WERI-Rb-1 (cell line): ENCODE data around the gene RSF1.

Experiments used
- DNase-seq: peaks from one replicate; pipeline ENCODE4 v3.0.0-alpha.2; 2020
- H3K27ac ChIP-seq: fragments of 250-450 bp; sonication (Bioruptor Pico); 2 replicates; pipeline ENCODE4 v1.5.1; 2020; ENCODE audit warnings: mild to moderate bottlenecking, moderate library complexity
- H3K27me3 ChIP-seq: fragments of 250-450 bp; sonication (Bioruptor Pico); 2 replicates; pipeline ENCODE4 v1.5.1; 2021; ENCODE audit warnings: mild to moderate bottlenecking, low read depth, moderate library complexity; ENCODE audit not compliant: insufficient read depth, severe bottlenecking
- H3K36me3 ChIP-seq: fragments of 250-450 bp; sonication (Bioruptor Pico); 2 replicates; pipeline ENCODE4 v1.5.1; 2020; ENCODE audit warnings: mild to moderate bottlenecking, moderate library complexity
- H3K4me3 ChIP-seq: 2 replicates; pipeline ENCODE4 v1.5.1; 2011; ENCODE audit warnings: low read depth, mild to moderate bottlenecking, control low read depth, low read length
- H3K9me3 ChIP-seq: fragments of 250-450 bp; sonication (Bioruptor Pico); 2 replicates; pipeline ENCODE4 v1.5.1; 2021; ENCODE audit warnings: mild to moderate bottlenecking, moderate library complexity; ENCODE audit not compliant: severe bottlenecking
- TF ChIP-seq, protein P1 (sequence below): IDR thresholded peaks from 2 replicates; pipeline ENCODE4 v1.5.1; 2011; ENCODE audit warnings: low read depth, mild to moderate bottlenecking, control low read depth, inconsistent platforms, low read length

RSF1 gene

DNA sequence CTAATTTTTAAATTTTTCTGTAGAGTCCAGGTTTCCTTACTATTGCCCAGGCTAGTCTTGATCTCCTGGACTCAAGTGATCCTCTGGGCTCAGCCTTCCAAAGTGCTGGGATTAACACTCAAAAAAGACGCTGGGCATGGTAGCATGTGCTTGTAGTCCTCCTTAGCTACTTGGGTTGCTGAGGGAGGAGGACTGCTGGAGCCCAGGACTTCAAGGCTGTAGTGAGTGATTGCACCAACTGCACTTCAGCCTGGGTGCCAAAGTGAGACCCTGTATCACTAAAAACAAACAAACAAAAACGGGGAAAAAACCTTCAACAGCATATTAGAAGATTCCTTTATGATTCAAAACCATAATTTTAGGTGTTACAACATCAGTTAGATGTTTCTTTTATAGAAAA lies 44.6 kb downstream of the RSF1 start:
- Histone ChIP-seq H3K9me3 (no peaks in the 10 kb centered on the region), H3K4me3 (no peak overlapping the region), H3K27me3 (no peaks in the 10 kb centered on the region), H3K36me3 (no peaks in the 10 kb centered on the region; the same call in 1 of the 2 replicates), H3K27ac (no peak overlapping the region)
- DNase-seq, result no peak
- TF ChIP-seq, protein P1, sequence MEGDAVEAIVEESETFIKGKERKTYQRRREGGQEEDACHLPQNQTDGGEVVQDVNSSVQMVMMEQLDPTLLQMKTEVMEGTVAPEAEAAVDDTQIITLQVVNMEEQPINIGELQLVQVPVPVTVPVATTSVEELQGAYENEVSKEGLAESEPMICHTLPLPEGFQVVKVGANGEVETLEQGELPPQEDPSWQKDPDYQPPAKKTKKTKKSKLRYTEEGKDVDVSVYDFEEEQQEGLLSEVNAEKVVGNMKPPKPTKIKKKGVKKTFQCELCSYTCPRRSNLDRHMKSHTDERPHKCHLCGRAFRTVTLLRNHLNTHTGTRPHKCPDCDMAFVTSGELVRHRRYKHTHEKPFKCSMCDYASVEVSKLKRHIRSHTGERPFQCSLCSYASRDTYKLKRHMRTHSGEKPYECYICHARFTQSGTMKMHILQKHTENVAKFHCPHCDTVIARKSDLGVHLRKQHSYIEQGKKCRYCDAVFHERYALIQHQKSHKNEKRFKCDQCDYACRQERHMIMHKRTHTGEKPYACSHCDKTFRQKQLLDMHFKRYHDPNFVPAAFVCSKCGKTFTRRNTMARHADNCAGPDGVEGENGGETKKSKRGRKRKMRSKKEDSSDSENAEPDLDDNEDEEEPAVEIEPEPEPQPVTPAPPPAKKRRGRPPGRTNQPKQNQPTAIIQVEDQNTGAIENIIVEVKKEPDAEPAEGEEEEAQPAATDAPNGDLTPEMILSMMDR, result no peak

DNA sequence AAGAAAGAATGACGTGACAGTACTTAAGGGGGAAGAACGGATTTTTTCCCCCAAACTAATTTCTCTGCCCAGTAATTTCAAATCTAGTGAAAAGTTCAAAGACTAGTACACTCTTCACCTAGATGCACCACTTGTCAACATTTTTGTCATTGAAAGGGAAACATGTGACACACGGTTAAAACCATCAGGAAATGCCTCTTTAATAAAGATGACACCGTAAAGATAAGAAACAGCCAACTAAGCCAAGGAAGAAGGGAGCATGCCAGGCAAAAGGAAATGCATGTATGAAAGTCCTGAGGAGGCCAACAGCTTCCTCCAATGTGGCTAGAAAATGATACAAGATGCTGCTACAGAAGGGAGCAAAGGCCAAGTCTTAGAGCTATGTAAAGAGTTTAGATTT lies 49.4 kb downstream of the RSF1 start:
- DNase-seq, result no peak
- TF ChIP-seq, protein P1, result no peak
- Histone ChIP-seq H3K9me3 (no peaks in the 10 kb centered on the region), H3K27ac (no peak overlapping the region), H3K36me3 (no peaks in the 10 kb centered on the region), H3K27me3 (no peaks in the 10 kb centered on the region), H3K4me3 (no peak overlapping the region)

DNA sequence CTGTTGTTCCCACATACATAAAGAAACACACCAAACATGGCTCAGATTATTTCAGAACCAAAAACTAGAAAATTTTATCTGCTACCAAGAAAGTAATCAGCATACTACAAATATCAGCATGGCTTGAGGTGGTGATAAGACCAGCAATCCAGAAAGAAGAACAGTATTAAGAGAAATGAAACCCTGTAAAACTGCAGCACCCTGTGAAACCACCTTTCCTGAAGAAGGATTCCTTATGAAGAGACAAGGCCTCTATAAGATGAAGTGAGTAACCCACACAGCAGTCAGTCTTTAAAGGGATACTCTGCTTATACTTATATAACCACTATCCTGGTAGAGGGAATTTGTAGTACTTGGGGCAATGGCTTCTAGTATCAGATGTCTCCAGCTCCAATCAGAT lies 49.9 kb downstream of the RSF1 start:
- Histone ChIP-seq H3K36me3 (no peaks in the 10 kb centered on the region), H3K4me3 (no peak overlapping the region), H3K27me3 (no peaks in the 10 kb centered on the region), H3K9me3 (no peaks in the 10 kb centered on the region), H3K27ac (no peak overlapping the region)
- DNase-seq, result no peak
- TF ChIP-seq, protein P1, result no peak

DNA sequence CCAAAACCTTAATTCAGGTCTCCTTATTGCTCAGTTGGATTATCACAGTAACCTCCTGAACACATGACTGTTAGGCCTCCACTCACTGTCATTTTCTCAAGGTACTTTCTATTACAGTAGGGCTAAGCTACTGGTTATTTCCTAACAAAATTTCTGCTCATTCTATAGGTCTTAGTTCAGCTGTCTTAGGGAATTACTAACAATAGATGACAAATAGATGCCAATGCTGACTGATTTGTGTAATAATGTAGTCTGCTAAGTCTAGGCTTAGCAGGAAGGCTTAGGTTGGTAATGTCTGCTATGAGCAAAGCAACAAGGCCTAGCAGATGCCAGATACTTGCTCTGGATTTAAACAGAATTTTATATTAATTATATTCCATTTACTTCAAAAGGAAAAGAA lies 58.1 kb downstream of the RSF1 start:
- Histone ChIP-seq H3K4me3 (no peak overlapping the region), H3K27me3 (no peaks in the 10 kb centered on the region), H3K27ac (no peak overlapping the region), H3K9me3 (no peaks in the 10 kb centered on the region), H3K36me3 (peaks cover 31% of the 10 kb centered on the region)
- TF ChIP-seq, protein P1, result no peak
- no peak for DNase-seq

GRCh38 chr11:77761491-77761890 lies 59.0 kb downstream of the RSF1 start:
- Histone ChIP-seq H3K9me3 (no peaks in the 10 kb centered on the region), H3K36me3 (peaks cover 31% of the 10 kb centered on the region), H3K27me3 (no peaks in the 10 kb centered on the region), H3K4me3 (no peak overlapping the region), H3K27ac (no peak overlapping the region)
- DNase-seq, result no peak
- TF ChIP-seq, protein P1, result no peak

GRCh38 chr11:77758331-77758730 lies 62.2 kb downstream of the RSF1 start:
- Histone ChIP-seq H3K36me3 (peaks cover 39% of the 10 kb centered on the region), H3K27ac (no peak overlapping the region), H3K27me3 (no peaks in the 10 kb centered on the region), H3K4me3 (no peak overlapping the region), H3K9me3 (no peaks in the 10 kb centered on the region)
- TF ChIP-seq, protein P1, result no peak
- DNase-seq, result no peak
